HG03354 (cell line): ENCODE data around the gene ELN.

Experiments used
- ATAC-seq: cut with Tn5 transposase; IDR thresholded peaks from one replicate; pipeline ENCODE4 v1.9.1; 2021; ENCODE audit warnings: mild to moderate bottlenecking; ENCODE audit not compliant: unreplicated experiment, poor library complexity, severe bottlenecking

ELN gene

GRCh38 chr7:74056096-74056915 lies 28.3 kb downstream of the ELN start:
- no peak for ATAC-seq

DNA sequence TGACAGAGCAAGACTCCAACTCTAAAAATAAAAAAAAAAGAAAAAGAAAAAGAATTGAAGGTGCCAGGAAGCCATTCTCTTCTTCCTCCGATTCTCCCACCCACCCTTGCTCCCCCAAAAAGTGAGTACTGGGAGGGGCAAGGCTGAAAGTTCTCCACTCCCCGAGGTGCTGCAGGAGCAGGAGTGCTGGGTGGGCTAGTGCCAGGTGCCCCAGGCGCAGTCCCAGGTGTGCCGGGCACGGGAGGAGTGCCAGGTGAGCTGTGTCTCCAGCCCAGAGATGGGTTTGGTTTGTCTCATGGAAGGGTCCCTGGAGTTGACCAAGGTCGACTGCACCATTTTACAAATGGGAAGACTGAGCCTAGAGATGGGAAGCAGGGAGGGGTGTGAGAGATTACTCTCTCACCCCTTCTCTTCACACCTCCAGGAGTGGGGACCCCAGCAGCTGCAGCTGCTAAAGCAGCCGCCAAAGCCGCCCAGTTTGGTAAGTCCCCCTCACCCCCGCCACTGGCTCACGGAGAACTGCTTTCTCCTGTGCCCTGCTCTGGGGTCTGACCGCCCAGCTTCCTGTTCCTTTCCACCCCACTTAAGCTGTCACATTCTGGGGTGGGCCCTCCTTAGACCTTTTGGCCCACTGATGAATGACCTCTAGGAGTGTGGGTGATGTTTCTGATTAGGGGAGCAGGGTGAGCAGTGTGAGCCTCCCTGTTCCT lies 29.4 kb downstream of the ELN start:
- no peak for ATAC-seq

DNA sequence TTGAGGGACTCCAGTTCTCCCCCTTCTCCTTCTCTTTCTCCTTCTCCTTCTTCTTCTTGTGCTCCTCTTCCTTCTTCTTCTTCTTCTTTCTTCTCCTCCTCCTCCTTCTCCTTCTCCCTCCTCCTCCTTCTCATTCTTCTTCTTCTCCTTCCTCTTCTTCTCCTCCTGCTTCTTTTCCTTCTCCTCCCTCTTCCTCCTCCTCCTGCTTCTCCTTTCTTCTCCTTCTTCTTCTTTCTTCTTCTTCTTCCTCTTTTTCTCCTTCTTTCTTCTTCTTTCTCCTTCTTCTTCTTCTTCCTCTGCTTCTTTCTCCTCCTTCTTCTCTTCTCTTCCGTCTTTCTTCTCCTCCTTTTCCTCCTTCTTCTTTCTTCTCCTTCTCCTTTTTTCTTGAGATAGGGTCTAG lies 30.0 kb downstream of the ELN start:
- no peak for ATAC-seq

- ATAC-seq = no peak
Observed at GRCh38 chr7:74058486-74058885, 30.5 kb downstream of the ELN start.

GRCh38 chr7:74059037-74059436 lies 31.1 kb downstream of the ELN start:
- ATAC-seq = no peak

DNA sequence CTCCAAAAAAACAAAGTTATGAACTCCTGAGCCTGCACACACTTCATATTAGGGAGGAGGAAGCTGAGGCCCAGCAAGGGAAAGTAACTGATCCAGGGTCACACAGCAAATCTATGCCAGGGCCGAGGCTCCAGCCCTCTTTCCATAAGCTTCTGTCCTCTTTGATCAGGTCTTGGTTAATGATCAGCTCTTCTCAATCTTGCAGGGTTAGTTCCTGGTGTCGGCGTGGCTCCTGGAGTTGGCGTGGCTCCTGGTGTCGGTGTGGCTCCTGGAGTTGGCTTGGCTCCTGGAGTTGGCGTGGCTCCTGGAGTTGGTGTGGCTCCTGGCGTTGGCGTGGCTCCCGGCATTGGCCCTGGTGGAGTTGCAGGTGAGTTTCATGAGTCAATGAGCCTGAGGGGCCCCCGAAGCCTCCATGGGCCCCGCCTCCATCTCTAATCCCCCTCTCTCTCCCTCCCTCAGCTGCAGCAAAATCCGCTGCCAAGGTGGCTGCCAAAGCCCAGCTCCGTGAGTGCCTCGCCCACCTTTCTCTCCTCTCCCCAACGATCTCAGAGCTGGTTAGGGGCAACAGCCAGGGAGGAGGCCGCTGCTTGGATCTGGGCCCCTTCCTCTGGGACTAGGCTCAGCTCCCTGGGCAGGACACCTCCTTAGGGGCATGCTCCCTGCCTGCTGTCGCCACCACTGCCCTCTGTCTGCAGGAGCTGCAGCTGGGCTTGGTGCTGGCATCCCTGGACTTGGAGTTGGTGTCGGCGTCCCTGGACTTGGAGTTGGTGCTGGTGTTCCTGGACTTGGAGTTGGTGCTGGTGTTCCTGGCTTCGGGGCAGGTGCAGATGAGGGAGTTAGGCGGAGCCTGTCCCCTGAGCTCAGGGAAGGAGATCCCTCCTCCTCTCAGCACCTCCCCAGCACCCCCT lies 32.0 kb downstream of the ELN start:
- no peak for ATAC-seq

DNA sequence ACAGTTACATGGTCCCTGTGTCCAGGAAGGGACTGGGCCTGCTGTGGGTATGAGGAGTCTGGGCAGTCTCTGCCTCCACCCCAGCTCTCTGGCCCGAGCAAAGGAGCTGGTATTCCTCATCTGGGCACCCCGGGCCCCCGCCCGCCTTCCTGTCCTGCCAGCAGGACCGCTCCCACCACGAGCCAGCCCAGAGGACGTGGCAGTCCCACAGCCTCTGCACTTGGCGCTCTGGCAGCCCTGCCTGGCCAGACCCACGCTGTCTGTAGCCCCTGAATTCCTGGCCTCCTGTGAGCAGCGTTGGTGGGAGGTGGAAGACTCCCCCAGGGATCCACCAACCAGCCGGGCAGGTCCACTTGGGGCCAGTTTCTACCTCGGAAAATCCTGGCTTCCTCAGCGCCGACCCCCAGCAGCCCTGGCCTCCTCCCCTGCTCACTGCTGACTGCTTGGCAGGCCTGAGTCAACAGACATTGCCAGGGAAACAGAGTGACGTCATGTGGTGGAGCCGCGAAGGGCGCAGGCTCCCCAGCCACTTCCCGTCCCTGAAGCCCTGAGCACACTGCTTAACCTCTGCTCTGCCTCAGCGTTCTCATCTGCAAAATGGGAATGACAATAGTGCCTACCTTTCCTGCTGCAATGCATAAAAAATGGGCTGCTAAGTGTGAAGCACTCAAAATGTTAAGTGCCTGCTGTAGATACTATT lies 34.0 kb downstream of the ELN start:
- no peak for ATAC-seq

DNA sequence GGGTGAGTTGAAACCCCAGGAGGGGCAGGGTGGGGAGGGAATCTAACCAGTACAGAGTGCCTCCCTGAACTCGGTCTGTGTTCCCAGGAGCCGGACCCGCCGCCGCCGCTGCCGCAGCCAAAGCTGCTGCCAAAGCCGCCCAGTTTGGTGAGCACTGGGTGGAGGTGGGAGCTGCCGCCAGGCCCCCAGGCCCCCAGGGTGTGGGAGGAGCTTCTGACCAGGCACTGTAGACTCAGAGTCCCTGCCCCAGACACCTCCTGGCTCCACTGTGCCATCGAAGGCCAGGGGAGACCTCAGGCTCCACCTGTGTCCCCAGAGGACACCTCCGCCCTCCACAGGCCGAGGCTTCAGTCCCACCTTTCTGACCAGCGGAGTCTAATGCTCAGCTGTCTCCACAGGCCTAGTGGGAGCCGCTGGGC lies 35.3 kb downstream of the ELN start:
- no peak for ATAC-seq

DNA sequence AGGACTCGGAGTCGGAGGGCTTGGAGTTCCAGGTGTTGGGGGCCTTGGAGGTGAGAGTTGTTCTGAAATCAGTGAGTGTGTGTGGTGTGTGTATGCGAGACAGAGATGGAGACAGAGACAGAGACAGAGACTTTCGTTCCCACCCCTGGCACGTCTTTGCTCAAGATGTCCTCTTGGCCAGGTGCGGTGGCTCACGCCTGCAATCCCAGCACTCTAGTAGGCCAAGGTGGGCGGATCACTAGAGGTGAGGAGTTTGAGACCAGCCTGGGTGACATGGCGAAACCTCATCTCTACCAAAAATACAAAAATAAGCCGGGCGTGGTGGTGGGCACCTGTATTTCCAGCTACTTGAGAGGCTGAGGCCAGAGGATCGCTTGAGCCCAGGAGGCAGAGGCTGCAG lies 35.7 kb downstream of the ELN start:
- no peak for ATAC-seq

DNA sequence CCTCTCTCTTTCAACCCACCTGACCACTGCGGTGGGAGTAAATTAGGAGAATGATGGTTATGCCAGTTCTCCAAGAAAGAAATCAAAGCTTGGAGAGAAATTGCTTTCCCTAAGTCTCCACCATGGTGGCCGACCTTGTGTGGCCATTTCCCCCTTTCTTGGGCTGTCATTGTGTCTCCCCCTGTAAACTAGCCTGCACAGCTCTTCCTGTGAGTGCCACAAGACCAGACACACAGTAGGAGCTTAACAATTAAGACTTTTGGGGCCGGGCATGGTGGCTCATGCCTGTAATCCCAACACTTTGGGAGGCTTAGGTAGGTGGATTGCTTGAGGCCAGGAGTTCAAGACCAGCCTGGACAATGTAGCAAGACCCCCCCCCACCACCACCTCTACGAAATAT lies 36.7 kb downstream of the ELN start:
- ATAC-seq = no peak

DNA sequence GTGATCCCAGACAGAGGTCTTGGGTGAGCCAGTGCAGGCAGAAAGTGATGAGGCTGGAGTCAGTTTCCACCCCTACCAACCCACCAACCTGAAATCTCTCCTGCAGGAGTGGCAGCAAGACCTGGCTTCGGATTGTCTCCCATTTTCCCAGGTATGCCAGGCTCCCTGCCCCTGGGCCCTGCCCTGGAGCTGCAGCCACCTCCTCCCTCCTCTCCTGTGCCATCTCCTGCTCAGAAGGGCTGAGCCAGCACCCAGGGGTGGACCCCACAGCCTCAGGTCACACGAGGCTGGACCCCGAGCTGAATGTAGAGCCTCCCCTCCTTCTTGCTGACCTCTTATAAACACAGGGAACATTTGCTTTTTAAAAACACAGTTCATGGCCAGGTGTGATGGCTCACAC lies 38.7 kb downstream of the ELN start:
- ATAC-seq = no peak

DNA sequence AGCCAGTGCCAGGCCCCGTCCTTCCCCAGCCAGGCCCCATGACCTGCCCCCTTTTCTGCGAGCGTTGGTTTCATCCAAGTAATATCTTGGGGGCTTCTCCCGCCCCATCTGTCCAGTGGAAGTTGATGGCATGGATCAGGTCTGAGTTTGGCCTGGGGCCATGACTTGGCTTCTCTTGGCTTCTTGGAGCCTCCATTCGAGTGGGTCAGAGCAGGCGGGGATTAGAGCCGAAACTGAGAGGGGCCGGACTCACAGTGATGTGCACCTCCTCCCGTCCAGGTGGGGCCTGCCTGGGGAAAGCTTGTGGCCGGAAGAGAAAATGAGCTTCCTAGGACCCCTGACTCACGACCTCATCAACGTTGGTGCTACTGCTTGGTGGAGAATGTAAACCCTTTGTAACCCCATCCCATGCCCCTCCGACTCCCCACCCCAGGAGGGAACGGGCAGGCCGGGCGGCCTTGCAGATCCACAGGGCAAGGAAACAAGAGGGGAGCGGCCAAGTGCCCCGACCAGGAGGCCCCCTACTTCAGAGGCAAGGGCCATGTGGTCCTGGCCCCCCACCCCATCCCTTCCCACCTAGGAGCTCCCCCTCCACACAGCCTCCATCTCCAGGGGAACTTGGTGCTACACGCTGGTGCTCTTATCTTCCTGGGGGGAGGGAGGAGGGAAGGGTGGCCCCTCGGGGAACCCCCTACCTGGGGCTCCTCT lies 40.6 kb downstream of the ELN start:
- ATAC-seq = no peak

- no peak for ATAC-seq
Observed at GRCh38 chr7:74069086-74069541, 41.1 kb downstream of the ELN start.

- ATAC-seq = no peak
Observed at GRCh38 chr7:74069790-74070618, 42.0 kb downstream of the ELN start.

GRCh38 chr7:74070619-74070921 lies 42.6 kb downstream of the ELN start:
- no peak for ATAC-seq

- no peak for ATAC-seq
Observed at GRCh38 chr7:74071121-74071520, 43.1 kb downstream of the ELN start.

- ATAC-seq = no peak
Observed at GRCh38 chr7:74074770-74075169, 46.8 kb downstream of the ELN start.

- ATAC-seq = no peak
Observed at GRCh38 chr7:74078461-74078860, 50.5 kb downstream of the ELN start.

DNA sequence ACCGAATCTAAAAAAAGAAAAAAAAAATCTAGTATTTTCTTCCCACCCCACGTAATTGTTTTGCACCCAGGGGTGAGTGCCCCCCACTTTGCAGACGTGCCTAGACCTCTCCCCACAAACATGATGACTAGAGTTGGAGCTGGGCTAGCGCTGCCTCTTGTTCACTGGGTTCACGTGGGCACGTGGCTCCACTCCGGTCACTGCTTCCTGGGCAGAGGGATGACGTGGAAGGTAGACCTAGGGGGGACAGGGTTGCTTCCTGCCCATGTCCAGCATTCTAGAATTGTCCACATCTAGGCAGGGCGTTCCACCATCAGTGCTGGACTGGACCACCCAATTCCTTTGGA lies 54.8 kb downstream of the ELN start:
- no peak for ATAC-seq
